Transverse colon (tissue), 4 donors: ENCODE results near the gene SLC30A9. TPM values are rescaled to one million over a fixed set of nuclear protein-coding genes. Genes with fewer than 3 reads are reported as not detected.

Experiments used
- DNase-seq: peaks from one replicate; pipeline ENCODE4 v3.0.0-alpha.2; 2019
- H3K27ac ChIP-seq, 4 donors: fragments of 200-600 bp; sonication (generic); 2 replicates each; pipeline ENCODE4 v1.5.1; 2016 to 2018; ENCODE audit warnings: inconsistent platforms in 4 of 4
- H3K27me3 ChIP-seq: fragments of 200-600 bp; sonication (generic); 2 replicates; pipeline ENCODE4 v1.5.1; 2017; ENCODE audit warnings: inconsistent platforms
- H3K36me3 ChIP-seq, 4 donors: fragments of 200-600 bp; sonication (generic); 2 replicates each; pipeline ENCODE4 v1.5.1; 2017 to 2019; ENCODE audit warnings: inconsistent platforms in 4 of 4
- H3K4me1 ChIP-seq, 4 donors: fragments of 200-600 bp; sonication (generic); 2 replicates each; pipeline ENCODE4 v1.5.1; 2017 to 2020; ENCODE audit warnings: inconsistent platforms in 4 of 4
- H3K4me3 ChIP-seq, 4 donors: fragments of 200-600 bp; sonication (generic); 1 replicate in 1 of 4; 2 replicates in 3 of 4; pipeline versions ENCODE4 v1.5.1 to v1.6.1; 2017 to 2019; ENCODE audit warnings: inconsistent platforms in 4 of 4
- H3K9me3 ChIP-seq, 2 donors: fragments of 200-600 bp; sonication (generic); 2 replicates each; pipeline ENCODE4 v1.5.1; 2017 to 2019; ENCODE audit warnings: inconsistent platforms in 2 of 2
- CTCF ChIP-seq, 5 experiments: fragments of 200-600 bp in 3 of 5; fragments of 450-650 bp in 2 of 5; sonication (generic) in 3 of 5; IDR thresholded peaks; 1 replicate in 2 of 5; 2 replicates in 3 of 5; pipeline ENCODE4 v1.5.1; 2016 to 2017; ENCODE audit warnings: antibody characterized with exemption in 5 of 5, inconsistent platforms in 3 of 5, mild to moderate bottlenecking in 2 of 5, moderate library complexity in 1 of 5
- EP300 ChIP-seq: sonication (generic); formaldehyde crosslinking; IDR thresholded peaks from one replicate; pipeline ENCODE4 v1.6.1; 2017; ENCODE audit warnings: antibody characterized with exemption, low read depth
- POLR2A ChIP-seq: fragments of 450-650 bp; IDR thresholded peaks from one replicate; pipeline ENCODE4 v1.6.1; 2016; ENCODE audit warnings: antibody characterized with exemption, mild to moderate bottlenecking, moderate library complexity
- POLR2AphosphoS5 ChIP-seq, 3 donors: sonication (generic); formaldehyde crosslinking; IDR thresholded peaks; one replicate each; pipeline ENCODE4 v1.6.1; 2016; ENCODE audit warnings: antibody characterized with exemption in 3 of 3
- WGBS, 2 donors: methylation state at CpG; one replicate each; pipeline ENCODE4 v1.1.5; 2018; ENCODE audit warnings: low coverage in 1 of 2; 5-methylcytosine and 5-hydroxymethylcytosine counted together
- in situ Hi-C, 4 donors: fragments of 200-750 bp; cut with MboI; loops; one replicate each; pipeline versions ENCODE4 v1.15.0 to v1.15.1; 2017; ENCODE audit warnings: low sequenced_read_pairs in 3 of 4, low pct_ligation_motif_present in 1 of 4, low pct_unique_long_range_greater_than_20kb in 1 of 4
- intact Hi-C: fragments of 100-400 bp; cut with DNase I; formaldehyde crosslinking; loops from one replicate; pipeline ENCODE4 v1.15.1; 2023; ENCODE audit warnings: low total_unique reads
- total RNA-seq, 4 donors: library from RNA; depleted of rRNA; stranded (reverse); fragments of >200 nt; gene quantifications; one replicate each; pipeline ENCODE4 v1.1.0, GENCODE V29; 2016

The SLC30A9 gene
- total RNA-seq = 10 to 100 TPM; 42.6 to 59.8 (median 47.9) TPM

DNA sequence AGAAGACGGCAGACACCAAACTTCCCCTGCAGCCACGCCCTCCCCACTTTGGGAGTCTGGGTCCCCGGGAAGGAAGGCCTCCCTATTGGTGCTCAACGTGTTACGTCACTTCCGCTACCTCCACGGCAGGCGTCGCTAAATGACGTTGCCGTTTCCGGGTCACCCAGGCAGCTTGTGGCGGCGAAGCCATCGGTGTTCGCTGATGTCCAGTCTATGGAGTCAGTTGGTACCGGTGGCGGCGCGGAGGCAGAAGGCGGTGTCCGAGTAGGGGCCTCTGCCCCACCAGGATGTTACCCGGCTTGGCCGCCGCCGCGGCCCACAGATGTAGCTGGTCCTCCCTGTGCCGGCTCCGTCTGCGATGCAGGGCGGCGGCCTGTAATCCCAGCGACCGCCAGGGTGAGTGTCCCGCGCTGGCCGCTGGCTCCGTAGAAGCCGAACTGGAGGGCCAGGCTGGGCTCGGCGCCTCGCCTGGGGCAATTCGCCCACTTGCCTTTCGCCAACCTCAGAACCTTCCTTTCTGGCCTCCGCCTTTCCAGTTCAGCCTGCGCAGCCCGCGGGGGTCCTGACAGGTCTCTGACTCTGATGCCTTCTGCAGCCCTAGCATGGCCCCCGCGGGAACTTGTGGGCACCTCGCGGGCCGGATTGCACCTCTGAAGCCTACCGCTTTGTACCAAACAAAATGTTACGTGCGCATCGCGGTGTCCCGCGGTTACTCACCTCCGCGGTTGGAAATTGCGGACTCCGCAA, at the start of gene SLC30A9:
TSS of gene SLC30A9 (plus strand) at position 166 of the 747 bp plus-strand sequence. CDS start at position 288, 122 bp downstream.
- Histone ChIP-seq H3K9me3 (no peaks in the 10 kb centered on the region), H3K4me3 (peak within 1 kb of the TSS; percentile 67 to 96 (median 86)), H3K36me3 (no peaks in the 10 kb centered on the region), H3K4me1 (peaks cover 10 to 32% (median 20%) of the 10 kb centered on the region in 4 donors), H3K27me3 (no peaks in the 10 kb centered on the region), H3K27ac (peak within 1 kb of the TSS; percentile 84 to 88 (median 86))
- in situ Hi-C loops = no loop called here
- DNase-seq = peak; percentile 96
- peak; percentile 79 for TF ChIP-seq POLR2A
- TF ChIP-seq POLR2AphosphoS5 (IDR thresholded peaks at IDR 0.05) = peak; percentile 94 to 96 (median 95)
- peak; percentile 37 to 78 (median 58) for TF ChIP-seq CTCF (IDR thresholded peaks at IDR 0.05)
- no peak for TF ChIP-seq EP300
- WGBS, 2 donors = 0 to 1% methylated on average over 10 to 60 of the region's 64 CpGs
- intact Hi-C loops = no loop called here

- TF ChIP-seq CTCF (IDR thresholded peaks at IDR 0.05) (no peak), POLR2AphosphoS5 (IDR thresholded peaks at IDR 0.05) (no peak), POLR2A (no peak), EP300 (no peak)
- in situ Hi-C loops = no loop called here
- peaks cover 0 to 18% (median 7%) of the 10 kb centered on the region in 4 donors for H3K36me3 ChIP-seq
- no peak overlapping the region for H3K27ac ChIP-seq
- H3K27me3 ChIP-seq = no peaks in the 10 kb centered on the region
- H3K4me1 ChIP-seq = peaks cover 7 to 29% (median 18%) of the 10 kb centered on the region in 4 donors
- no peak overlapping the region for H3K4me3 ChIP-seq
- DNase-seq = no peak
- intact Hi-C loops = no loop called here
- H3K9me3 ChIP-seq = no peaks in the 10 kb centered on the region
Observed at GRCh38 chr4:41940834-41941233, 49.5 kb upstream of the SLC30A9 start.

DNA sequence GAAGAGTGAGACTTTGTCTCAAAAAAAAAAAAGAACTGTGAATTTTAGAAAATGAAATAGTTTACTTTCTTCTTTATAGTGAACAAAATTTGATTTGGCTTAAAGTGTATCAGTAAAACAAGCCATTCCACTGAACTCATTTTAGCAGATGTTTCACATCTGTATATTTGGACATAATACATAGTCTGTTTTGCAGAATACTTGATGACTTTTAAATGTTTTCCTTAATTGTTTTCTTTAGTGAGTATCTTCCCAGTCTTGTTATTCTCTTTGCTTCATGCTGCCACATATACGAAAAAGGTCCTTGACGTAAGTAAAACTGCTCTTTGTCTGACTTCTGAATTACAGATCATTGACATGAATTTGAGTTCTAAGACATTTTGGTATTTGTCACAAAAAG, 46.8 kb upstream of the SLC30A9 start:
- H3K4me1 ChIP-seq = peaks cover 0 to 7% (median 0%) of the 10 kb centered on the region in 4 donors
- peaks cover 0 to 37% (median 7%) of the 10 kb centered on the region in 4 donors for H3K36me3 ChIP-seq
- WGBS, 2 donors = 87 to 91% methylated on average over 2 of the region's 2 CpGs
- TF ChIP-seq POLR2AphosphoS5 (IDR thresholded peaks at IDR 0.05) (no peak), POLR2A (no peak), EP300 (no peak), CTCF (IDR thresholded peaks at IDR 0.05) (no peak)
- in situ Hi-C loops (no loop called here), intact Hi-C loops (no loop called here)
- H3K27me3 ChIP-seq = no peaks in the 10 kb centered on the region
- H3K27ac ChIP-seq = no peak overlapping the region
- H3K9me3 ChIP-seq = no peaks in the 10 kb centered on the region
- DNase-seq = no peak
- H3K4me3 ChIP-seq = no peak overlapping the region

- Histone ChIP-seq H3K9me3 (no peaks in the 10 kb centered on the region), H3K4me3 (no peak overlapping the region), H3K36me3 (peaks cover 0 to 43% (median 7%) of the 10 kb centered on the region in 4 donors), H3K27ac (no peak overlapping the region), H3K4me1 (peaks cover 0 to 3% (median 0%) of the 10 kb centered on the region in 4 donors), H3K27me3 (no peaks in the 10 kb centered on the region)
- in situ Hi-C loops = no loop called here
- DNase-seq = no peak
- intact Hi-C loops = no loop called here
- TF ChIP-seq CTCF (IDR thresholded peaks at IDR 0.05) (no peak), POLR2AphosphoS5 (IDR thresholded peaks at IDR 0.05) (no peak), EP300 (no peak), POLR2A (no peak)
Observed at GRCh38 chr4:41944089-41944488, 46.2 kb upstream of the SLC30A9 start.
